ENCODE data around the gene SCTR. TPM values are rescaled to one million over a fixed set of nuclear protein-coding genes. Genes with fewer than 3 reads are reported as not detected.

Gene SCTR
- total RNA-seq, 4 donors from 2014 or later: not detected

DNA sequence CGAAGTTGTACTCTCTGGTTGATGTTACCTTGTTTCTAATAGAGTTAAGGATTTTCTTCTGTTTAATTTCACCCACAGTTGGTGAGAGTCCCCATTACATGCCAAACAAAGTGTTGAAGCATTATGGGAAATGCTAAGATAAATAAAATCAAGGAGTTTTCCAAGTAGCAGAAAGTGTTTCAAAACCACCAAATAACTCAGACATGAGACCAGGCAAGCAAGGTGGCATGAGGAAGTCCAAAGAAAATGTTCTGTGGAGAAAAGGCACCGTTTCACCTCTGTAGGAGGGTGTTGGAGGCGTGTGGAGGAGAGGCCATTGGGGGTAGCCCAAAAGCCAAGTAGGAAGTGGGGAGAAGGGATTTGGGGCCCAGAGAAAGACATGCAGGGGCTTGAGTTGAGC is 28.6 kb upstream of the SCTR start:
- Histone ChIP-seq H3K27ac (no peak overlapping the region), H3K4me1 (peaks cover 0 to 4% (median 0%) of the 10 kb centered on the region in 3 donors), H3K4me3 (no peak overlapping the region), H3K27me3 (peaks cover 0 to 5% (median 0%) of the 10 kb centered on the region in 4 donors), H3K9me3 (no peaks in the 10 kb centered on the region), H3K36me3 (no peaks in the 10 kb centered on the region)
- intact Hi-C loops (cut with DNase I): no loop called here
- DNase-seq: no peak
- WGBS, 2 donors: 61 to 74% methylated on average over 3 of the region's 3 CpGs
- TF ChIP-seq POLR2A (IDR thresholded peaks at IDR 0.05): no peak
- TF ChIP-seq, protein P1, sequence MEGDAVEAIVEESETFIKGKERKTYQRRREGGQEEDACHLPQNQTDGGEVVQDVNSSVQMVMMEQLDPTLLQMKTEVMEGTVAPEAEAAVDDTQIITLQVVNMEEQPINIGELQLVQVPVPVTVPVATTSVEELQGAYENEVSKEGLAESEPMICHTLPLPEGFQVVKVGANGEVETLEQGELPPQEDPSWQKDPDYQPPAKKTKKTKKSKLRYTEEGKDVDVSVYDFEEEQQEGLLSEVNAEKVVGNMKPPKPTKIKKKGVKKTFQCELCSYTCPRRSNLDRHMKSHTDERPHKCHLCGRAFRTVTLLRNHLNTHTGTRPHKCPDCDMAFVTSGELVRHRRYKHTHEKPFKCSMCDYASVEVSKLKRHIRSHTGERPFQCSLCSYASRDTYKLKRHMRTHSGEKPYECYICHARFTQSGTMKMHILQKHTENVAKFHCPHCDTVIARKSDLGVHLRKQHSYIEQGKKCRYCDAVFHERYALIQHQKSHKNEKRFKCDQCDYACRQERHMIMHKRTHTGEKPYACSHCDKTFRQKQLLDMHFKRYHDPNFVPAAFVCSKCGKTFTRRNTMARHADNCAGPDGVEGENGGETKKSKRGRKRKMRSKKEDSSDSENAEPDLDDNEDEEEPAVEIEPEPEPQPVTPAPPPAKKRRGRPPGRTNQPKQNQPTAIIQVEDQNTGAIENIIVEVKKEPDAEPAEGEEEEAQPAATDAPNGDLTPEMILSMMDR (IDR thresholded peaks at IDR 0.05): no peak

DNA sequence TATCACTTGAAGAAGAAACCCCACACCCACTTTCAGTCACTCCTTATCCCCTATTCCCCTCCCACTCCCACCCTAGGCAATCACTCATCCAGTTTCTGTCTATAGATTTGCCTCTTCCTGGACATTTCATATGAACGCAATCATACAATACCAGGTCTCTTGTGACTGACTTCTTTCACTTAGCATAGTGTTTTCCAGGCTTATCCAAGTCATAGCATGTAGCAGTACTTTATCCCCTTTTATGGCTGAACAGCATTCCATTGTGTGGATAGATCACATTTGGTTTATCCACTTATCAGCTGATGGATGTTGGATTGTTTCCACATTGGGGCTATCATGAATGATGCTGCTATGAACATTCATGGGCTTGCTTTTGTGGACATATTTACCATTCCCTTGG is 26.6 kb upstream of the SCTR start:
- 76 to 88% methylated on average over 1 of the region's 1 CpG for WGBS, 2 donors
- peaks cover 0 to 20% (median 0%) of the 10 kb centered on the region in 4 donors for H3K27me3 ChIP-seq
- H3K27ac ChIP-seq: no peak overlapping the region
- intact Hi-C loops (cut with DNase I): no loop called here
- H3K4me3 ChIP-seq: no peak overlapping the region
- no peak for DNase-seq
- H3K4me1 ChIP-seq: peaks cover 0 to 4% (median 0%) of the 10 kb centered on the region in 3 donors
- no peaks in the 10 kb centered on the region for H3K36me3 ChIP-seq
- TF ChIP-seq, protein P1 (IDR thresholded peaks at IDR 0.05): no peak
- no peak for TF ChIP-seq POLR2A (IDR thresholded peaks at IDR 0.05)
- H3K9me3 ChIP-seq: no peaks in the 10 kb centered on the region

DNA sequence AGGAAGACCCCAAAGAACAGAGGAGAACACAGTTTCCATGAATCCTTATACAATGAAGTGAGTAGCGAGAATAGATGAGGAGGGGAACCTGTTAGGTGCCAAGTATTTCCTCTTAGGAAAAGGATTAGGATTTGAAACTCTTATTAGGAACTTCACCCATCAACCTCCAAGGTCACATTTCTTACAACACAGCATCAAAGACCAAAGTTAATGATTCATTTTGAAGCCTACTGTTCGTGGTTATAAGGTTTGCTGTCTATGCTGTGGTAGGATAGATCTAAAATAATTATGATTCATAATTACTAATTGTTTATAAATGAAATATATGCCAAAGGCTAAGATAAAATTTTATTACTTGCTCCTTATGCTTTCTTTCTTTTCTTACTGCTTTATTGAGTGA is 26.1 kb upstream of the SCTR start:
- H3K4me1 ChIP-seq: peaks cover 0 to 4% (median 0%) of the 10 kb centered on the region in 3 donors

DNA sequence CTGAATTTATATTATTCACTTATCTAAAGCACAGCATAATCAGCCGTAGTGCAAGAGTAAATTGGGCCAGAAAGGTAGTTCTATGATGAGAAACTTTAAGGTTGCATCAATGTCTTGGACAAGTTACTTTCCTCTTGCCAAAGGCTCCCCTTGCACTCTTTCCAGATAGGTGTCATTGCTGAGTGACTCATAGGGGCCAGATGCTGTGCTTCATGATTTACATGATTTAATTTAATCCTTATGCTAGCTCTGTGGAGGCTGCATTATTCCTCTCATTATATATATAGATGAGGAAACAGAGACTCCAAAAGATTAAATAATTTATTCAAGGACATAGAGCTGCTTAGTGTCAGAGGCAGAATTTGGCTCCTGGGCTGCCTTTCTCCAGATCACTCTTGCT is 25.0 kb upstream of the SCTR start:
- peaks cover 3 to 11% (median 4%) of the 10 kb centered on the region in 3 donors for H3K4me1 ChIP-seq
- WGBS, 2 donors: 38 to 42% methylated on average over 1 of the region's 1 CpG

More for the DNA sequence above, 26.1 kb upstream of the SCTR start:
- Histone ChIP-seq H3K9me3 (no peaks in the 10 kb centered on the region), H3K4me3 (no peak overlapping the region), H3K36me3 (no peaks in the 10 kb centered on the region), H3K27ac (no peak overlapping the region), H3K27me3 (peaks cover 0 to 25% (median 0%) of the 10 kb centered on the region in 4 donors)
- TF ChIP-seq, protein P1 (IDR thresholded peaks at IDR 0.05): no peak
- TF ChIP-seq POLR2A (IDR thresholded peaks at IDR 0.05): no peak
- WGBS, 2 donors: 55 to 61% methylated on average over 2 of the region's 2 CpGs
- intact Hi-C loops (cut with DNase I): no loop called here
- no peak for DNase-seq

DNA sequence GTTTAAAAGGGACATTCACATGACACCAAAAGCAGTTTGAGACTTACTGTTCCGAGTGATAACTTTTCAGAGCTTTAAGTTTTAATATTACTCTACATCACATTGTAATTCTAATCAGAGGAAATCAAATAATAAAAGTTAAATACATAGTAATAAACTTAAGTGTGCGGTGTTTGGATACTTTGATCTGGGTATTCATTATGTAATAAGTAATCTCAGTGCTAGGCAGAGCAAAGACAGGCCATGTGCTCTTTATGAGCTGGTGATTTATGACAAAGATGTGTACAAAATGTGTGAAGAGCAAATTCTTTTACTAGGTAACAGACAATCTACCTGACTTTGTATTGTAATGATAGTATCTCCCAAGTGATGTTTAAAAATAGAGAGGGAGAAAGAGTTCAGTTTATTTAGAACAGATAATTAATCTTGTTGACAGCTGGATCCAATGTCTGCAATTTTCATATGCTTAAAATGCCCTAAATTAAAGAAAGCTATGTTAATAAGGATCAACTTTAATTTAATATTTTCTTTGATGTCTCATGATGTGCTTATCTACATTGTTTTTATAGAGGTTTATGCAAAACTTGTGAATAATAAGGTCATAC is 24.3 kb upstream of the SCTR start:
- intact Hi-C loops (cut with DNase I): no loop called here
- peaks cover 3 to 17% (median 4%) of the 10 kb centered on the region in 3 donors for H3K4me1 ChIP-seq
- no peak for DNase-seq
- H3K9me3 ChIP-seq: no peaks in the 10 kb centered on the region
- TF ChIP-seq, protein P1 (IDR thresholded peaks at IDR 0.05): no peak
- TF ChIP-seq POLR2A (IDR thresholded peaks at IDR 0.05): no peak
- H3K36me3 ChIP-seq: no peaks in the 10 kb centered on the region
- H3K4me3 ChIP-seq: no peak overlapping the region
- H3K27ac ChIP-seq: no peak overlapping the region
- peaks cover 0 to 41% (median 1%) of the 10 kb centered on the region in 4 donors for H3K27me3 ChIP-seq
- 83 to 86% methylated on average over 2 of the region's 2 CpGs for WGBS, 2 donors

More for the DNA sequence above, 25.0 kb upstream of the SCTR start:
- DNase-seq: no peak
- TF ChIP-seq, protein P1 (IDR thresholded peaks at IDR 0.05): no peak
- no peak for TF ChIP-seq POLR2A (IDR thresholded peaks at IDR 0.05)
- Histone ChIP-seq H3K4me3 (no peak overlapping the region), H3K27me3 (peaks cover 0 to 36% (median 1%) of the 10 kb centered on the region in 4 donors), H3K27ac (no peak overlapping the region), H3K9me3 (no peaks in the 10 kb centered on the region), H3K36me3 (no peaks in the 10 kb centered on the region)
- intact Hi-C loops (cut with DNase I): no loop called here
